ENCODE results near the gene PTCH2.
A peak's percentile ranks its signal among the peaks of the same experiment; 100 is the strongest.

Gene PTCH2

GRCh38 chr1:44778705-44779576 lies 64.1 kb downstream of the PTCH2 start:
- DNase-seq = no peak

GRCh38 chr1:44777969-44778635 lies 65.0 kb downstream of the PTCH2 start:
- no peak for DNase-seq

- no peak for DNase-seq
These were observed 65.5 kb downstream of the PTCH2 start for GRCh38 chr1:44777547-44777946.

- no peak for DNase-seq
These were observed 66.4 kb downstream of the PTCH2 start for GRCh38 chr1:44776730-44777068.

GRCh38 chr1:44775930-44776729 lies 66.9 kb downstream of the PTCH2 start:
- no peak for DNase-seq

GRCh38 chr1:44775078-44775929 lies 67.7 kb downstream of the PTCH2 start, which contains the start of gene RPS8:
Gene RPS8 (plus strand): TSS chr1:44775540. CDS start chr1:44775597, 57 bp downstream.
- peak; percentile 88 for DNase-seq

All from central memory CD4-positive, alpha-beta T cell (primary cell).